Measurements from ENCODE around the gene PRDM16. TPM values are rescaled to one million over a fixed set of nuclear protein-coding genes. Genes with fewer than 3 reads are reported as not detected.

The PRDM16 gene
- polyA plus RNA-seq, 2 of the 4 experiments (the other 2 are of a cell fraction), result 0.03 to 0.35 TPM

DNA sequence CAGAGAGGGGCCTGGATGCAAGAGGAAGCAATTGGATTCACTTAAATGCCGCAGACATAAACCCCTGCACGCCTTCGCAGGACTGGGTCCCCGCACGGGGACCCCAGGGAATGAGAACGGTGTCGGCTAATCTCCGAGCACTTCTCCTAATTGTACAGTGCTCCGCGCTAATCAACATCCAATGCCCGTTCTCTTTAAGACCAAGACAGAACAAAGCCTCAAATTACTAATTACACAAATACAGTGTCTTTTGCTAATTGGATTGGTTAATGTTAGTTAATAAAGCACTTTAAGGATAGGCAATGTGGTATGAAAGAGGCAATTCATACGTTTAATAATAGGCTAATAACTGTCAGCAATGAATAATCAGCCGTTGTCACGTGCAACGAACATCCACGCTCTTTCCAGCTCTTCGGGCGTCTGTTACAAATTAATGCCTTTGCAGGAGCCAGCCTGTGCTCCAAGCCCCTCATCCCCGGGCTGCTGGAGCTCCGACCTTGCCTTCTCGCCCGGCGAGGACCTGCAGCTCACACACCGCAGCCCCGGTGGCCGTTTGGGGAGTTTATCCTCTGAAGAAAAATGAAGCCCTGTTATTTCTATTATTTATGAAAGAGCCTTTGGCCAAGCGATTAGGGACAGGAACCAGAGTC lies 157.8 kb downstream of the PRDM16 start:
- WGBS (ENCODE audit: missing lambda C conversion rate), result 53% methylated on average over 20 of the region's 27 CpGs
- POLR2A ChIA-PET, result no interaction called here

DNA sequence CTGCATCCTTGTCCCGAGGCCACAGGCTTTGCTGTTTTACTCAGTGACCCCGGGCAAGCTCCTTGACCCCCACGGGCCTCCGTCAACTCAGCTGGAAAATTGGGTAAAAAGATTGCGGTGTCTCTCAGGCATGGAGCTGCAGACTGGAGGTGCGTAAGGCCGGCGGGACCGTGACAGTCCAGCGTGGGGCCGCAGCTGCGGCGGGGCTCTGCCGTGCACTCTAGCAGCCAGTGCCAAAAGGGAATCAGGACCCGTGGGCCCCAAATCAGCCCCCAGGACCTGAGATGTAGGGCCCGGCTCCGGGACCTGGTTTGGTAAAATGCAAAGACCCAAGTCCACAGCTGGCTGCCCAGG lies 158.3 kb downstream of the PRDM16 start:
- no peak overlapping the region for H3K4me3 ChIP-seq
- DNase-seq (ENCODE audit: low read depth in 1 of 2, low spot score in 1 of 2) (no peak), ATAC-seq (no peak), FAIRE-seq (no peak)
- H3K4me2 ChIP-seq, result no peak overlapping the region
- no peak for TF ChIP-seq RFX5 (IDR thresholded peaks at IDR 0.05)
- no peak for TF ChIP-seq NR3C1 (IDR thresholded peaks at IDR 0.05)
- no peak for TF ChIP-seq RNF2 (IDR thresholded peaks at IDR 0.05; ENCODE audit: borderline replicate concordance, low read depth)
- no peak for TF ChIP-seq EP300 (IDR thresholded peaks at IDR 0.05)
- TF ChIP-seq HDAC2 (IDR thresholded peaks at IDR 0.05), result no peak
- no peak for TF ChIP-seq GATA3 (IDR thresholded peaks at IDR 0.05; ENCODE audit: borderline replicate concordance)
- TF ChIP-seq RAD21 (conservative IDR thresholded peaks at IDR 0.05 in 1 of 2, IDR thresholded peaks at IDR 0.05 in 1 of 2), result no peak
- TF ChIP-seq ZFP36 (IDR thresholded peaks at IDR 0.05; ENCODE audit: borderline replicate concordance, partially characterized antibody), result no peak
- TF ChIP-seq, protein P1, sequence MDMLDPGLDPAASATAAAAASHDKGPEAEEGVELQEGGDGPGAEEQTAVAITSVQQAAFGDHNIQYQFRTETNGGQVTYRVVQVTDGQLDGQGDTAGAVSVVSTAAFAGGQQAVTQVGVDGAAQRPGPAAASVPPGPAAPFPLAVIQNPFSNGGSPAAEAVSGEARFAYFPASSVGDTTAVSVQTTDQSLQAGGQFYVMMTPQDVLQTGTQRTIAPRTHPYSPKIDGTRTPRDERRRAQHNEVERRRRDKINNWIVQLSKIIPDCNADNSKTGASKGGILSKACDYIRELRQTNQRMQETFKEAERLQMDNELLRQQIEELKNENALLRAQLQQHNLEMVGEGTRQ (IDR thresholded peaks at IDR 0.05), result no peak
- TF ChIP-seq RCOR1 (IDR thresholded peaks at IDR 0.05; ENCODE audit: low read depth, low read length), result no peak
- TF ChIP-seq NPAS2 (CRISPR knock-in tag; IDR thresholded peaks at IDR 0.05; ENCODE audit: borderline replicate concordance), result no peak
- TF ChIP-seq ESRRA (IDR thresholded peaks at IDR 0.05; ENCODE audit: borderline replicate concordance, low read length), result no peak
- no peak for TF ChIP-seq CHD4 (IDR thresholded peaks at IDR 0.05; ENCODE audit: borderline replicate concordance)
- TF ChIP-seq HOXA7 (CRISPR knock-in tag; IDR thresholded peaks at IDR 0.05), result no peak
- TF ChIP-seq, protein P2, sequence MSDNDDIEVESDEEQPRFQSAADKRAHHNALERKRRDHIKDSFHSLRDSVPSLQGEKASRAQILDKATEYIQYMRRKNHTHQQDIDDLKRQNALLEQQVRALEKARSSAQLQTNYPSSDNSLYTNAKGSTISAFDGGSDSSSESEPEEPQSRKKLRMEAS (IDR thresholded peaks at IDR 0.05), result no peak
- no peak for TF ChIP-seq CHD2 (IDR thresholded peaks at IDR 0.05; ENCODE audit: low read length, partially characterized antibody)
- TF ChIP-seq FOSL2 (IDR thresholded peaks at IDR 0.05), result no peak
- no peak for TF ChIP-seq FOSL2 (CRISPR knock-in tag; IDR thresholded peaks at IDR 0.05)
- no peak for TF ChIP-seq ZNF302 (CRISPR knock-in tag; IDR thresholded peaks at IDR 0.05)
- no peak for TF ChIP-seq CBX2 (IDR thresholded peaks at IDR 0.05; ENCODE audit: borderline replicate concordance, low read depth)
- no peaks in the 10 kb centered on the region for H3K9me3 ChIP-seq
- no peaks in the 10 kb centered on the region for H3K4me1 ChIP-seq
- ChIA-PET CTCF (no interaction called here), POLR2A (no interaction called here)
- 40% methylated on average over 7 of the region's 17 CpGs for WGBS (ENCODE audit: missing lambda C conversion rate)
- H3K27ac ChIP-seq, result no peak overlapping the region

More for the DNA sequence above, 157.8 kb downstream of the PRDM16 start:
- TF ChIP-seq ESRRA (IDR thresholded peaks at IDR 0.05; ENCODE audit: borderline replicate concordance, low read length) (no peak), PHF8 (IDR thresholded peaks at IDR 0.05; ENCODE audit: borderline replicate concordance, low read depth) (no peak), SMC3 (IDR thresholded peaks at IDR 0.05) (no peak), HEYL (CRISPR knock-in tag; IDR thresholded peaks at IDR 0.05) (no peak)
- TF ChIP-seq, protein P2 (IDR thresholded peaks at IDR 0.05), result no peak
- TF ChIP-seq, protein P3, sequence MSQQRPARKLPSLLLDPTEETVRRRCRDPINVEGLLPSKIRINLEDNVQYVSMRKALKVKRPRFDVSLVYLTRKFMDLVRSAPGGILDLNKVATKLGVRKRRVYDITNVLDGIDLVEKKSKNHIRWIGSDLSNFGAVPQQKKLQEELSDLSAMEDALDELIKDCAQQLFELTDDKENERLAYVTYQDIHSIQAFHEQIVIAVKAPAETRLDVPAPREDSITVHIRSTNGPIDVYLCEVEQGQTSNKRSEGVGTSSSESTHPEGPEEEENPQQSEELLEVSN (IDR thresholded peaks at IDR 0.05; ENCODE audit: borderline replicate concordance, low read depth), result no peak
- TF ChIP-seq, protein P4, sequence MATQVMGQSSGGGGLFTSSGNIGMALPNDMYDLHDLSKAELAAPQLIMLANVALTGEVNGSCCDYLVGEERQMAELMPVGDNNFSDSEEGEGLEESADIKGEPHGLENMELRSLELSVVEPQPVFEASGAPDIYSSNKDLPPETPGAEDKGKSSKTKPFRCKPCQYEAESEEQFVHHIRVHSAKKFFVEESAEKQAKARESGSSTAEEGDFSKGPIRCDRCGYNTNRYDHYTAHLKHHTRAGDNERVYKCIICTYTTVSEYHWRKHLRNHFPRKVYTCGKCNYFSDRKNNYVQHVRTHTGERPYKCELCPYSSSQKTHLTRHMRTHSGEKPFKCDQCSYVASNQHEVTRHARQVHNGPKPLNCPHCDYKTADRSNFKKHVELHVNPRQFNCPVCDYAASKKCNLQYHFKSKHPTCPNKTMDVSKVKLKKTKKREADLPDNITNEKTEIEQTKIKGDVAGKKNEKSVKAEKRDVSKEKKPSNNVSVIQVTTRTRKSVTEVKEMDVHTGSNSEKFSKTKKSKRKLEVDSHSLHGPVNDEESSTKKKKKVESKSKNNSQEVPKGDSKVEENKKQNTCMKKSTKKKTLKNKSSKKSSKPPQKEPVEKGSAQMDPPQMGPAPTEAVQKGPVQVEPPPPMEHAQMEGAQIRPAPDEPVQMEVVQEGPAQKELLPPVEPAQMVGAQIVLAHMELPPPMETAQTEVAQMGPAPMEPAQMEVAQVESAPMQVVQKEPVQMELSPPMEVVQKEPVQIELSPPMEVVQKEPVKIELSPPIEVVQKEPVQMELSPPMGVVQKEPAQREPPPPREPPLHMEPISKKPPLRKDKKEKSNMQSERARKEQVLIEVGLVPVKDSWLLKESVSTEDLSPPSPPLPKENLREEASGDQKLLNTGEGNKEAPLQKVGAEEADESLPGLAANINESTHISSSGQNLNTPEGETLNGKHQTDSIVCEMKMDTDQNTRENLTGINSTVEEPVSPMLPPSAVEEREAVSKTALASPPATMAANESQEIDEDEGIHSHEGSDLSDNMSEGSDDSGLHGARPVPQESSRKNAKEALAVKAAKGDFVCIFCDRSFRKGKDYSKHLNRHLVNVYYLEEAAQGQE (IDR thresholded peaks at IDR 0.05), result no peak
- DNase-seq (ENCODE audit: low read depth in 1 of 2, low spot score in 1 of 2) (no peak), ATAC-seq (no peak), FAIRE-seq (no peak)
- no peak overlapping the region for H3K4me2 ChIP-seq
- CTCF ChIA-PET, result no interaction called here
- H3K4me1 ChIP-seq, result no peaks in the 10 kb centered on the region
- H3K9me3 ChIP-seq, result no peaks in the 10 kb centered on the region
- no peak overlapping the region for H3K4me3 ChIP-seq
- H3K27ac ChIP-seq, result no peak overlapping the region

Data from A549 (cell line).